NCI-H82 treated with DMSO at 0.1 percent for 48 hours (cell line): Measurements from ENCODE around the gene RBM14.
"Not testable (repeated sequence)": the region's sequence is repeated elsewhere in the genome, so short reads cannot be mapped to it uniquely, and the experiment has no call there.

Experiments
- DNase-seq: peaks from one replicate; lab custom pipeline; 2025; ENCODE audit not compliant: unreplicated experiment; lab: John Stamatoyannopoulos, UW

Gene RBM14

GRCh38 chr11:66632952-66633351, 16.5 kb downstream of the RBM14 start:
- no peak for DNase-seq

- peak; percentile 59 for DNase-seq
Observed at GRCh38 chr11:66636411-66636810, 20.0 kb downstream of the RBM14 start.

- DNase-seq, result peak; percentile 45
Observed at GRCh38 chr11:66637557-66638176, 21.2 kb downstream of the RBM14 start.

GRCh38 chr11:66638177-66639065, 22.0 kb downstream of the RBM14 start, which contains the start of gene RBM4:
Gene RBM4 (plus strand): TSS chr11:66638703. CDS start chr11:66639712, 1,009 bp downstream.
- peak; percentile 98 for DNase-seq

- DNase-seq, result no peak
Observed at GRCh38 chr11:66639066-66639813, 22.8 kb downstream of the RBM14 start.

GRCh38 chr11:66639814-66640340, 23.4 kb downstream of the RBM14 start:
- not testable (repeated sequence) for DNase-seq

GRCh38 chr11:66641834-66642233, 25.4 kb downstream of the RBM14 start:
- DNase-seq, result no peak

GRCh38 chr11:66643745-66644437, 27.5 kb downstream of the RBM14 start:
- no peak for DNase-seq

- no peak for DNase-seq
Observed at GRCh38 chr11:66646828-66647227, 30.4 kb downstream of the RBM14 start.

- no peak for DNase-seq
Observed at GRCh38 chr11:66649903-66650302, 33.5 kb downstream of the RBM14 start.

- DNase-seq, result no peak
Observed at GRCh38 chr11:66651016-66651415, 34.6 kb downstream of the RBM14 start.

- DNase-seq, result no peak
Observed at GRCh38 chr11:66652651-66653050, 36.2 kb downstream of the RBM14 start.

- no peak for DNase-seq
Observed at GRCh38 chr11:66653123-66653522, 36.7 kb downstream of the RBM14 start.

- DNase-seq, result no peak
Observed at GRCh38 chr11:66659763-66660162, 43.3 kb downstream of the RBM14 start.

- DNase-seq, result no peak
Observed at GRCh38 chr11:66663741-66664296, 47.4 kb downstream of the RBM14 start.

- no peak for DNase-seq
Observed at GRCh38 chr11:66665369-66665768, 48.9 kb downstream of the RBM14 start.

- DNase-seq, result no peak
Observed at GRCh38 chr11:66670816-66671215, 54.4 kb downstream of the RBM14 start.

GRCh38 chr11:66674964-66675602, 58.7 kb downstream of the RBM14 start:
- DNase-seq, result no peak

GRCh38 chr11:66676282-66676919, 60.0 kb downstream of the RBM14 start:
- DNase-seq, result no peak
